ENCODE measurements around the gene NDUFS8.

- TF ChIP-seq MAX (CRISPR knock-in tag; IDR thresholded peaks at IDR 0.05) (no peak), USF2 (CRISPR knock-in tag; IDR thresholded peaks at IDR 0.05) (no peak), GABPB1 (CRISPR knock-in tag; IDR thresholded peaks at IDR 0.05) (no peak), ZNF138 (CRISPR knock-in tag; conservative IDR thresholded peaks at IDR 0.05) (no peak)
These were observed 13.3 kb upstream of the NDUFS8 start for GRCh38 chr11:68016904-68017817.

Measured in WTC11 (cell line).